Activated naive CD8-positive, alpha-beta T cell treated with anti-CD3 and anti-CD28 coated beads, Interleukin-2, amount 50 U/mL, for 16 hours (primary cell): ENCODE results near the gene PRRT1.
"Not testable (repeated sequence)": the region's sequence is repeated elsewhere in the genome, so short reads cannot be mapped to it uniquely, and the experiment has no call there.

Experiments used
- DNase-seq: peaks from one replicate; pipeline ENCODE4 v3.0.0-alpha.2; 2020; ENCODE audit warnings: low read depth, low spot score

PRRT1 gene

GRCh38 chr6:32188381-32189068, 36.8 kb upstream of the PRRT1 start:
- no peak for DNase-seq

- DNase-seq: not testable (repeated sequence)
These were observed 36.1 kb upstream of the PRRT1 start for GRCh38 chr6:32187725-32188380.

DNA sequence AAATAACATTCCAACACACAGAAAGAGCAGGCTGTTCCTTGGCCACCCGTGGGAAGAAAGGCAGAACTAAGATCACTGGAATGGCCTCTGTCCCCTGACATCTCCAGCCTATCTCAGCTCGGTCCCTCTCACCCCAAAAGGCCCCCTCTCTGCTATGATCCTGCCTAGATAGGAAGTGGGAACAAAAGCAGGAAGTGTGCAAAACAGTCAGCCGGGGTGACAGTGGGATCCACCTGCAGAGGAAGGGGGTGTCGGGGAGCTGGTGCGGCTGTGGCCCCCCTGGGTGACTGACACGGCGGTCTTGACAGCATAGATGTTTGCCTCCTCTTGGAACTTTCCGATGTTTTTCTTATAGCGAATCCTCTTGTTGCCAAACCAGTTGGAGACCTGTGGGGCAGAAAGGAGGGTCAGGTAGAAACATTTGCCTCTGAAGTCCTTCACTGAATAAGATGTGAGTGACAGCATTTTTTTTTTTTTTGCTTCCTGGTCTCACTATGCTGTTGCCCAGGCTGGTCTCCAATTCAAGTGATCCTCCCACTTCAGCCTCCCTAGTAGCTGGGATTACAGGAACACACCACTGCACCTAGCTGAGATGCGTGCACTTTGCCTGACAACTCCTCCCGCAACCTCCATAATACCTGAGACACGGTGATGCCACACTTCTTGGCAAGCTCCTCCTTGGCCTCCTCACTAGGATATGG, 35.4 kb upstream of the PRRT1 start:
- no peak for DNase-seq

GRCh38 chr6:32186151-32186840, 34.6 kb upstream of the PRRT1 start:
- DNase-seq: not testable (repeated sequence)

- not testable (repeated sequence) for DNase-seq
These were observed 34.0 kb upstream of the PRRT1 start for GRCh38 chr6:32185681-32186131.

- no peak for DNase-seq
These were observed 32.4 kb upstream of the PRRT1 start, which contains the start of gene AGER for GRCh38 chr6:32184084-32184640. AGER (minus strand) TSS chr6:32184253; CDS start chr6:32184222, 31 bp downstream.

- DNase-seq: no peak
These were observed 31.8 kb upstream of the PRRT1 start for GRCh38 chr6:32183483-32184083.

- DNase-seq: no peak
These were observed 31.3 kb upstream of the PRRT1 start for GRCh38 chr6:32183030-32183429.

DNA sequence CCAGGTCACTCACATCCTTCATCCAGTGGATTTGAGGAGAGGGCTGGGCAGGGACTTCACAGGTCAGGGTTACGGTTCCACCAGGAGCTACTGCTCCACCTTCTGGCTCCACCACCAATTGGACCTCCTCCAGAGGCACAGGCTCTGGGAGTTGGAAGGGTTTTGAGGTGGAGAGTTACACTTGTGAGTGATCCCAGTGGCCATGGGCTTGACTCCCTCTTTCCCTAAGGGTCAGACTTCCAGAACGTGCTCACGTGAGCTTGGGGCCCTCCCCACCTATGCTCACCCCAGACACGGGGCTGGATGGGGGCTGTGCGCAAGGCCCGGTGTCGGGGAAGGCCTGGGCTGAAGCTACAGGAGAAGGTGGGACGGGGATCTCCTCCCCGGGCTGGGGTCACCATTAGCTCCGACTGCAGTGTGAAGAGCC, 30.8 kb upstream of the PRRT1 start:
- DNase-seq: no peak

DNA sequence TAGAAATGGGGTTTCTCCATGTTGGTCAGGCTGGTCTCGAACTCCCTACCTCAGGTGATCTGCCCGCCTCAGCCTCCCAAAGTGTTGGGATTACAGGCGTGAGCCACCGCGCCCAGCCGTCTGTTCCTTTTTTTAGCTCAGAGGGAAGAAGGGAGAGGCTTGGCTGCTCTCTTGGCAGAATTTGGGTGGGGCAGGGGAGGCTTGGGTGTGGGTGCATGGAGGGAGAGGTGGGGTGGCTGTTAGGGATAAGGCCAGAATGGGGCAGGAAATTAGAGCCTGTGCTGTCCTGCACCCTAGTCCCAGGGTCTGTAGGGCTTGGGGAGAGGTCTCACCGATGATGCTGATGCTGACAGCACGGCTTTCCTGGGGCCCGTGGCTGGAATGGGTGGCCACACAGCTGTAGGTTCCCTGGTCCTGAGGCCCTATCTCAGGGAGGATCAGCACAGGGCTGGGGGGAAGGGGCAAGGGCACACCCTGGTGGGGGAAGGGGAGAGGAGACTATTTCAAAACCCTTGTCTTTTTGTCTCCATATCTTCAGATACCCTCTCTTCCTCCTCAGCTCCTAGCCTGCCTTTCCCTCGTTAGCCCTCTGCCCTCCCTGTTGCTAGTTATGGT, 30.3 kb upstream of the PRRT1 start:
- no peak for DNase-seq

DNA sequence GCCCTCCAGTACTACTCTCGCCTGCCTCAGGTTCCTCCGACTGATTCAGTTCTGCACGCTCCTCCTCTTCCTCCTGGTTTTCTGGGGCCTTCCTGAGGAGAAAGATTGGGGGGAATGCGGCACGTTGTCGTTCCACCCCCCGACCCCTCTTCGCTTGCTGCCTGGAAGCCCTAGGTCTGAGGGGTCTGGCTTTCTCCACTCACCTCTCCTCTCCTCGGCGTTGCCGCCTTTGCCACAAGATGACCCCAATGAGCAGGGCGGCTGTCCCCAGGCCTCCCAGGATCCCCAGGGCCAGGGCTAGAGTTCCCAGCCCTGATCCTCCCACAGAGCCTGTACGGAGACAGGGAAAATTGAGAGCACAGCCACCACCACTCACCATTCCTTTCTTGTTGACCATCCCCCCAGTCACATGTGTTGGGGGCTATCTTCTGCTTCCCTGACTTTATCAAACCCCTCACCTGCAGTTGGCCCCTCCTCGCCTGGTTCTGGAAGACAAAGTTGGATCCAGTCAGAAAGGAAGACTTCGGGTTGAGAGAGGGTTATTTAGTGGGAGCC, 29.5 kb upstream of the PRRT1 start:
- no peak for DNase-seq

GRCh38 chr6:32179766-32180405, 28.1 kb upstream of the PRRT1 start:
- no peak for DNase-seq

DNA sequence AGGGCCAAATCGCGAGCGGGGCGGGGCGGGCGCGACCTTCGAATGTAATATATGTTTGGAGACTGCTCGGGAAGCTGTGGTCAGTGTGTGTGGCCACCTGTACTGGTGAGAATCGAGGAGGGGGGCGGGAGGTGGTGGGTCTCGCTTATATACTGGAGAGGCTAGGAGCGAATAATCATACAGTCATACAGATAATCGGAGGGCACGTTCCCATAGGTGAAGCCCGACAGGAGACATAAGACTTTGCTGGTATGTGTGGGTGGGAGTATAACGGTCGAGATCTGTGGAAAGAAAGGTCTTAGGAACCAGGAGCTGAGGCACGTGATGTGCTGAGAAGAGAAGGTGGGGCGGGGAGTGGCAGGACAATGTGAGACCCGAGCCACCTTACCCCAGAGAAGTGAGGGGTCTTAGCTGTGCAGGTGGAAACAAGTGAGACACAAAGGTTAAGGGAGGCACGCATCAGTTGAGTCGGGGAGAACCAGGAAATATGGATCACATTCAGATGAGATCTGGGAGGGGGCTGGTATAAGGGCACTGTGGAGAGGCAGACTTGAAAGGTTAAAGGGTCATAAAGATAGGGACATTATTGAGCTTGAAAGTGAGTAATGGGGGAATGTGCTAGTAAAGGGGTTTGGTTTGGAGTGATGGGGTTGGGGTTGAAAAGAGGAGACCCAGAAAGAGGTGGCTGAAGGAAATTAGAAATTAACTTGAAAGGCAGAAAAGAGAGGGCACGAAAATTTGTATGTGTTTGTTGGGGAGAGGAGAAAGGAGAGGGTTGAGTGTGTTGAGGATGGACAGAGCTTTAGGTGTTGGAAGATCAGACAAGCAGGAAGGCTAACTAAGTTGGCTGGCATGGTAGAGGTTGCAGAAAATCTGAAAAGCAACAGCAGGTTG, 27.1 kb upstream of the PRRT1 start:
- DNase-seq: no peak

- peak; percentile 84 for DNase-seq
These were observed 26.2 kb upstream of the PRRT1 start, which contains the start of gene RNF5 for GRCh38 chr6:32177788-32178546. RNF5 (plus strand) TSS chr6:32178405; CDS start chr6:32178512, 107 bp downstream.

DNA sequence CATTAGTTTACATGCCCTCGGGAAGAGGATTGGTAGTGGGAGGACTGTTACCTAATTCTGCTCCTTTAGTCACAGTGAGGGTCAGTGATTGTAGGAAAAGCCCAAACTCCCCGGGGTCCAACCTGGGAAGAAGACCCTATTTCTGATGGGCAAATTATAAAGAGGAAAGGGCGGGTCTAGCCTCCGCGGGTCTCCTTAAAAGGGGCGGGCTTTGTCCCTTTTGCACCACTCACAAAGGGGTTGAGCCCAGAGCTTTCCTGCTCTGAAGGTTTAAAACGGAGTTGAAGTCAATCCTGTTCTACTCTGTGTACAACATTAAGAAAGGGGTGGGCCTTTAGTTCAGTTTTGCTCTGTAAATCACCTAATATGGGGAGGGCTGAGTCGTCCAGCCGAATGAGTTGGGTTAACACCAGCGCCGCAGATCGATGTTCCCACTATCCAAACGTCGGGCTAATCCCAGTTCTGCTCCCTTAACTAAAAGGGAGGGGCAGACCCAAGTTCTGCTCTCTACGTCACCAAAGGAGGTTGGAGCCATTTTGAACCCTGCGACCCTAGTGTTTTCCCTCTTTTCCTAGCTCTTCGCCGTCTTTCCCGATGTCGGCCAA, 25.5 kb upstream of the PRRT1 start:
- DNase-seq: no peak

GRCh38 chr6:32176476-32177182, 24.9 kb upstream of the PRRT1 start:
- DNase-seq: no peak
